Medulla oblongata (tissue), 1 donor: Measurements from ENCODE around the gene PARN.
"Not testable (repeated sequence)": the region's sequence is repeated elsewhere in the genome, so short reads cannot be mapped to it uniquely, and the experiment has no call there.

ENCODE experiments used
- DNase-seq: peaks from one replicate; pipeline ENCODE4 v3.0.0-alpha.2; 2015; ENCODE audit errors: extremely low spot score

Gene PARN

DNA sequence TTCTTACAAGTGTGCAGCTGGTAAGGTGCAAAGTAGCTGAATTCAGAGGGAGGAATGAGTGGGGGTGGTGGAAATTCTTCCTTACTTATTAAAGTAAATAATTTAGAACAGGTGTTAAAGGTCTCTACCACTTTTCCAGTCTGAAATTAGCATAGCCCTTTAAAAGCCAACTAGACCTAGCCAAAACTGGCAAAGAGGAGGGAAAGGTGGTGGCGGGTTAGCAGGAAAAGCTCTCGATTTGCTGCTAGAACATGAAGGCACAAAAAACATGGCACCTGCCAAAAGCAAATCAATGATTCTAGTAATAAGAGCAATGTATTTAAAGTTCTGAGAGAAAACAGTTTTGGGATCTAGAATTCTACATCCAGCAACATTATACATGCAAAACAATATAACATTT is 157.7 kb downstream of the PARN start:
- no peak for DNase-seq

GRCh38 chr16:14470788-14471187 is 159.3 kb downstream of the PARN start:
- DNase-seq, result no peak

- DNase-seq, result no peak
These were observed 164.3 kb downstream of the PARN start for GRCh38 chr16:14465799-14466198.

- DNase-seq, result no peak
These were observed 165.3 kb downstream of the PARN start for GRCh38 chr16:14464796-14465195.

- no peak for DNase-seq
These were observed 165.9 kb downstream of the PARN start for GRCh38 chr16:14464192-14464591.

DNA sequence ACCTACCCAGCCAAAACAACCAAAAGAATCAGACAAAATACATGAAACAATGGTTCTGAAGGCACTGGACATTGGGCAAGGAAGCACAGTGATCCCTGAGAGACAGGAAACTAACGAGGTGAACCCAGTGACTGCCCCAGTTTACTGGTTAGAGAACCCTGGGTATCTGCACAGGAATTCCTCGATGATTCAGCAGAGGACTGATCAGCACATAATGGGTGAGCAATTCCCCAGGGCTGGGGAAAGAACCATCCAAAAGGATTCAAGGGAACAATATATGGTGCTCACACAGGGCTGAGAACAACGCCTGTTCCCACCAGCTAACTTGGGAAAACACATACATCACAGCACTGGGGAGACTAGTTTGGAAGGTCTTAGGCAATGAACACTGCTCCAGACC is 167.2 kb downstream of the PARN start:
- no peak for DNase-seq

GRCh38 chr16:14460726-14461125 is 169.3 kb downstream of the PARN start:
- DNase-seq, result no peak

GRCh38 chr16:14458576-14458975 is 171.5 kb downstream of the PARN start:
- no peak for DNase-seq

DNA sequence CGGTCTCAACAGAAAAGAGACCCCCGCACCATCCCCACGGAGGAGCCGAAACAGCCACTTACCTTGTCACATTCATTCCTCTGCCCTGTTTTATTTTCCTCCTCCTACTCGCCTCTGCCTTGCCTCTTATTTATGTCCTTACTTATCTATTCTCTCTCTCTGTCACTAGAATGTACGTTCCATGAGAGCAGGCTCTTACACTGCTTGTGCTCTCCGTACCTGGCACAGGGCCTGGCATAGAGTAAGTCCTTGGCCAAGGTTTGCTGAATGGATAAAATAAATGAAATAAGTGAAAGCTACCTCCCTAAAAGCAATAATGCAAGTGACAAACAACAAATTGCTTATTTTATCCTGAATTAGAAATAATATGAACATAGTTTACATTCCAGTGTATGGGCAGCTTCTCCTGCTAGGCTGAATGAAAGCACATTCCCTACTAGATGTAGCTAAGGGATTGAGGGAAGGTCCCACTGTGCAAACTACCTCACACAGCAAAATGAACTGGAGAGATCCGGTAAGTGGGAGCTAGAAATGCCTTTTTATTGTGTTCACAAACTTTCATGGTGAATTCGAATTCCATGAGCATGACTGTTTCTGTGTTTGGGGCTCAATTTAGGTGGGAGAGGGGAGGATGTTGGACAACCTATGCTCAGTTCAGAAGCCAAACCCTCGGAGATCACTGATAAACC is 173.1 kb downstream of the PARN start:
- DNase-seq, result no peak

DNA sequence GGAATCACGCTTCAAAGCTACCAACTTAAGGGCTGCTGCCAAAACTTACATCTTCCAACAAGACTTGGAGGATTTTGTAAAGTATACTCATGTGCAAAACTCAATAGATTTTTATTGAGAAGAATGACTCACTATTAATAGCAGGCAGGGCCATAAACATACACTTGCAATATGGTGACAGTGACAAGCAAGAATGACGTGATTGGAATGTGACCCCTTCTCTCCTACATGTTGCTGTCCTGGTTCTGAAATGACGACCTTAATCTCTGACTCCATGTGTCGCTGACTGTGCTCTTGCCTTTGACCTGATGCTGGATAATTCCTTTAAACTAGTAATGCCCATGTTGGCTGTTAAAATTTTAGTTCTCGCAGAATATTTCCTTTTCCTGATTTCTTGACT is 174.5 kb downstream of the PARN start:
- DNase-seq, result no peak

GRCh38 chr16:14454391-14454790 is 175.7 kb downstream of the PARN start:
- no peak for DNase-seq

- no peak for DNase-seq
These were observed 178.0 kb downstream of the PARN start for GRCh38 chr16:14452066-14452465.

- DNase-seq, result no peak
These were observed 179.2 kb downstream of the PARN start for GRCh38 chr16:14450846-14451245.

- DNase-seq, result no peak
These were observed 180.1 kb downstream of the PARN start for GRCh38 chr16:14449790-14450480.

GRCh38 chr16:14449334-14449733 is 180.7 kb downstream of the PARN start:
- no peak for DNase-seq

GRCh38 chr16:14448879-14449278 is 181.2 kb downstream of the PARN start:
- no peak for DNase-seq

- no peak for DNase-seq
These were observed 182.3 kb downstream of the PARN start for GRCh38 chr16:14447783-14448182.

- no peak for DNase-seq
These were observed 183.3 kb downstream of the PARN start for GRCh38 chr16:14446796-14447195.

GRCh38 chr16:14445937-14446715 is 183.9 kb downstream of the PARN start:
- DNase-seq, result no peak

- DNase-seq, result no peak
These were observed 184.9 kb downstream of the PARN start for GRCh38 chr16:14444979-14445810.

- not testable (repeated sequence) for DNase-seq
These were observed 188.5 kb downstream of the PARN start for GRCh38 chr16:14441533-14441932.

- no peak for DNase-seq
These were observed 191.8 kb downstream of the PARN start for GRCh38 chr16:14438256-14438655.
